HepG2 (cell line): ENCODE data around the gene STK36. TPM values are rescaled to one million over a fixed set of nuclear protein-coding genes. Genes with fewer than 3 reads are reported as not detected.

Source experiments
- GATAD1 ChIP-seq: IDR thresholded peaks from 2 replicates; pipeline ENCODE4 v1.6.1; 2016; ENCODE audit warnings: missing genetic modification reagents, missing compliant biosample characterization
- HES4 ChIP-seq: sonication (generic); formaldehyde crosslinking; IDR thresholded peaks from 2 replicates; pipeline ENCODE4 v1.9.0; 2021; ENCODE audit warnings: mild to moderate bottlenecking, missing genetic modification reagents, borderline replicate concordance
- MED1 ChIP-seq: sonication (generic); formaldehyde crosslinking; IDR thresholded peaks from 2 replicates; pipeline ENCODE4 v1.4.0; 2020; ENCODE audit warnings: missing genetic modification reagents
- MZF1 ChIP-seq: sonication (generic); formaldehyde crosslinking; IDR thresholded peaks from 2 replicates; pipeline ENCODE4 v1.8.1; 2023; ENCODE audit warnings: mild to moderate bottlenecking, missing genetic modification reagents, borderline replicate concordance
- PAF1 ChIP-seq: IDR thresholded peaks from 2 replicates; pipeline ENCODE4 v1.6.1; 2016; ENCODE audit warnings: missing genetic modification reagents, missing compliant biosample characterization
- YY1 ChIP-seq: IDR thresholded peaks from 2 replicates; pipeline ENCODE4 v1.6.1; 2011; ENCODE audit warnings: low read length, low read depth, moderate library complexity, mild to moderate bottlenecking; ENCODE audit not compliant: insufficient read depth, insufficient replicate concordance
- ZBTB44 ChIP-seq: sonication (generic); formaldehyde crosslinking; IDR thresholded peaks from 2 replicates; pipeline ENCODE4 v1.4.0; 2020; ENCODE audit warnings: missing genetic modification reagents
- ZEB1 ChIP-seq: IDR thresholded peaks from 2 replicates; pipeline ENCODE4 v1.6.1; 2012; ENCODE audit warnings: mild to moderate bottlenecking, low read depth, inconsistent platforms; ENCODE audit not compliant: insufficient replicate concordance
- ZNF34 ChIP-seq: sonication (generic); formaldehyde crosslinking; IDR thresholded peaks from 2 replicates; pipeline ENCODE4 v1.4.0; 2020; ENCODE audit warnings: mild to moderate bottlenecking, missing genetic modification reagents, borderline replicate concordance
- ZNF382 ChIP-seq: sonication (generic); formaldehyde crosslinking; IDR thresholded peaks from 2 replicates; pipeline ENCODE4 v1.5.0; 2020; ENCODE audit warnings: missing genetic modification reagents, mild to moderate bottlenecking, borderline replicate concordance
- ZNF383 ChIP-seq: sonication (generic); formaldehyde crosslinking; IDR thresholded peaks from 2 replicates; pipeline ENCODE4 v1.4.0; 2020; ENCODE audit warnings: missing genetic modification reagents, mild to moderate bottlenecking, borderline replicate concordance
- ZNF577 ChIP-seq: sonication (generic); formaldehyde crosslinking; IDR thresholded peaks from 2 replicates; pipeline ENCODE4 v1.4.0; 2020; ENCODE audit warnings: mild to moderate bottlenecking, low read depth, missing genetic modification reagents, borderline replicate concordance
- ZNF781 ChIP-seq: sonication (generic); formaldehyde crosslinking; IDR thresholded peaks from 2 replicates; pipeline ENCODE4 v1.5.1; 2020; ENCODE audit warnings: borderline replicate concordance, mild to moderate bottlenecking, missing genetic modification reagents; ENCODE audit errors: not compliant biosample characterization
- polyA plus RNA-seq, 8 experiments: library from polyadenylated mRNA; depleted of rRNA in 3 of 8; stranded (reverse) in 7 of 8; unstranded in 1 of 8; fragments of >200 nt; fragmentation: Illumina TruSeq in 4 of 8; extraction: Trizol in 4 of 8; gene quantifications; 2 replicates each; pipeline versions ENCODE4 v1.2.1 to v1.2.3, GENCODE V29; 2011 to 2016; ENCODE audit warnings: low read depth in 4 of 8, missing spikeins in 1 of 8, mixed read lengths in 1 of 8; ENCODE audit not compliant: insufficient read depth in 1 of 8
- total RNA-seq, 5 experiments: library from RNA; depleted of rRNA; stranded (reverse); fragments of >200 nt; fragmentation: Illumina TruSeq; extraction: Trizol; gene quantifications; 2 replicates each; pipeline ENCODE4 v1.2.3, GENCODE V29; 2016; ENCODE audit warnings: low read depth in 1 of 5
- TF ChIP-seq, protein P1 (sequence below): sonication (generic); formaldehyde crosslinking; IDR thresholded peaks from 2 replicates; pipeline ENCODE4 v1.5.1; 2020; ENCODE audit warnings: mild to moderate bottlenecking, missing genetic modification reagents, borderline replicate concordance
- TF ChIP-seq, protein P2 (sequence below): sonication (generic); formaldehyde crosslinking; IDR thresholded peaks from 2 replicates; pipeline ENCODE4 v1.4.0; 2020; ENCODE audit warnings: mild to moderate bottlenecking, missing genetic modification reagents, borderline replicate concordance

The STK36 gene
- total and polyA plus RNA-seq, 2 of the 13 experiments (the other 11 are each of a cell fraction or from before 2014, with no cell fraction given) = 45.9 to 83.5 TPM

DNA sequence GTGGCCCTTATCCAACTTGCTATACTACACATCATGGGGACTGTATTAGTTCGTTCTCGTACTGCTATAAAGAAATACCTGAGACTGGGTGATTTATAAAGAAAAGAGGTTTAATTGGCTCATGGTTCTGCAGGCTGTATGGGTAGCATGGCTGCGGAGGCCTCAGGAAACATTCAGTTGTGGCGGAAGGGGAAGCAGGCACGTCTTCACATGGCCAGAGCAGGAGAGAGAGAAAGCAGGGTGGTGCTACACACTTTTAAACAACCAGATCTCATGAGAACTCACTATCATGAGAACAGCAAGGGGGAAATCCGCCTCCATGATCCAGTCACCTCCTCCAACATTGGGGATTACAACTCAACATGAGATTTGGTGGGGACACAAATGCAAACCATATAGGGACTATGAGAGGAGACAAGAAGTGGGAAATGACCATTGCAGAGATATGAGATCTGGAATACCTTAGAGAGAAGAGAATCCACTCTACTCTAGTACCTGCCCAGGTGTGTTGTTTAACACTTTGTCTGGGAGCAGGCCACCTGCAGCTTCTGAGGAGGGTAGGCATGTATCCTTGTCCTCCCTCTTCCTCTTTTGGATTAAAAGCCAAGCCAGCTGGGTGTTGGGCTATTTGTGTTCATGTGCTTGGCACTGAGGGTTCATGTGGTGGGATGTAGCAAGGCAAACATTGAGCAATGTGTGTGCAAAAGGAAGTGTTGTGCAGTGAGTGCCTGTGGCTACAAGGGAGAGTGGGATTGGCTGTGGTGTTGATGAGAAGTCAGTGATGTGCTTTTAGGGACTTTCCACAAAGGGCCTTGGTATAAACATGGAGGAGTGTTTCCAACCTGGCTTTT lies 61.5 kb downstream of the STK36 start (continued):
- TF ChIP-seq, protein P1, sequence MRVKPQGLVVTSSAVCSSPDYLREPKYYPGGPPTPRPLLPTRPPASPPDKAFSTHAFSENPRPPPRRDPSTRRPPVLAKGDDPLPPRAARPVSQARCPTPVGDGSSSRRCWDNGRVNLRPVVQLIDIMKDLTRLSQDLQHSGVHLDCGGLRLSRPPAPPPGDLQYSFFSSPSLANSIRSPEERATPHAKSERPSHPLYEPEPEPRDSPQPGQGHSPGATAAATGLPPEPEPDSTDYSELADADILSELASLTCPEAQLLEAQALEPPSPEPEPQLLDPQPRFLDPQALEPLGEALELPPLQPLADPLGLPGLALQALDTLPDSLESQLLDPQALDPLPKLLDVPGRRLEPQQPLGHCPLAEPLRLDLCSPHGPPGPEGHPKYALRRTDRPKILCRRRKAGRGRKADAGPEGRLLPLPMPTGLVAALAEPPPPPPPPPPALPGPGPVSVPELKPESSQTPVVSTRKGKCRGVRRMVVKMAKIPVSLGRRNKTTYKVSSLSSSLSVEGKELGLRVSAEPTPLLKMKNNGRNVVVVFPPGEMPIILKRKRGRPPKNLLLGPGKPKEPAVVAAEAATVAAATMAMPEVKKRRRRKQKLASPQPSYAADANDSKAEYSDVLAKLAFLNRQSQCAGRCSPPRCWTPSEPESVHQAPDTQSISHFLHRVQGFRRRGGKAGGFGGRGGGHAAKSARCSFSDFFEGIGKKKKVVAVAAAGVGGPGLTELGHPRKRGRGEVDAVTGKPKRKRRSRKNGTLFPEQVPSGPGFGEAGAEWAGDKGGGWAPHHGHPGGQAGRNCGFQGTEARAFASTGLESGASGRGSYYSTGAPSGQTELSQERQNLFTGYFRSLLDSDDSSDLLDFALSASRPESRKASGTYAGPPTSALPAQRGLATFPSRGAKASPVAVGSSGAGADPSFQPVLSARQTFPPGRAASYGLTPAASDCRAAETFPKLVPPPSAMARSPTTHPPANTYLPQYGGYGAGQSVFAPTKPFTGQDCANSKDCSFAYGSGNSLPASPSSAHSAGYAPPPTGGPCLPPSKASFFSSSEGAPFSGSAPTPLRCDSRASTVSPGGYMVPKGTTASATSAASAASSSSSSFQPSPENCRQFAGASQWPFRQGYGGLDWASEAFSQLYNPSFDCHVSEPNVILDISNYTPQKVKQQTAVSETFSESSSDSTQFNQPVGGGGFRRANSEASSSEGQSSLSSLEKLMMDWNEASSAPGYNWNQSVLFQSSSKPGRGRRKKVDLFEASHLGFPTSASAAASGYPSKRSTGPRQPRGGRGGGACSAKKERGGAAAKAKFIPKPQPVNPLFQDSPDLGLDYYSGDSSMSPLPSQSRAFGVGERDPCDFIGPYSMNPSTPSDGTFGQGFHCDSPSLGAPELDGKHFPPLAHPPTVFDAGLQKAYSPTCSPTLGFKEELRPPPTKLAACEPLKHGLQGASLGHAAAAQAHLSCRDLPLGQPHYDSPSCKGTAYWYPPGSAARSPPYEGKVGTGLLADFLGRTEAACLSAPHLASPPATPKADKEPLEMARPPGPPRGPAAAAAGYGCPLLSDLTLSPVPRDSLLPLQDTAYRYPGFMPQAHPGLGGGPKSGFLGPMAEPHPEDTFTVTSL (CRISPR knock-in tag) = peak; percentile 78
- TF ChIP-seq ZNF382 (CRISPR knock-in tag) (no peak), ZNF383 (CRISPR knock-in tag) (no peak), YY1 (no peak), HES4 (CRISPR knock-in tag) (no peak), ZNF577 (CRISPR knock-in tag) (no peak), MZF1 (CRISPR knock-in tag) (0 out of 2 replicates have a peak, but pooled peaks have one; percentile 91), ZBTB44 (CRISPR knock-in tag) (0 out of 2 replicates have a peak, but pooled peaks have one; percentile 68), GATAD1 (peak; percentile 79; the same call in 1 of the 2 replicates), MED1 (CRISPR knock-in tag) (peak; percentile 98), ZNF781 (peak; percentile 73), PAF1 (CRISPR knock-in tag) (no peak), ZNF34 (0 out of 2 replicates have a peak, but pooled peaks have one; percentile 79), ZEB1 (peak; percentile 58)
- TF ChIP-seq, protein P2, sequence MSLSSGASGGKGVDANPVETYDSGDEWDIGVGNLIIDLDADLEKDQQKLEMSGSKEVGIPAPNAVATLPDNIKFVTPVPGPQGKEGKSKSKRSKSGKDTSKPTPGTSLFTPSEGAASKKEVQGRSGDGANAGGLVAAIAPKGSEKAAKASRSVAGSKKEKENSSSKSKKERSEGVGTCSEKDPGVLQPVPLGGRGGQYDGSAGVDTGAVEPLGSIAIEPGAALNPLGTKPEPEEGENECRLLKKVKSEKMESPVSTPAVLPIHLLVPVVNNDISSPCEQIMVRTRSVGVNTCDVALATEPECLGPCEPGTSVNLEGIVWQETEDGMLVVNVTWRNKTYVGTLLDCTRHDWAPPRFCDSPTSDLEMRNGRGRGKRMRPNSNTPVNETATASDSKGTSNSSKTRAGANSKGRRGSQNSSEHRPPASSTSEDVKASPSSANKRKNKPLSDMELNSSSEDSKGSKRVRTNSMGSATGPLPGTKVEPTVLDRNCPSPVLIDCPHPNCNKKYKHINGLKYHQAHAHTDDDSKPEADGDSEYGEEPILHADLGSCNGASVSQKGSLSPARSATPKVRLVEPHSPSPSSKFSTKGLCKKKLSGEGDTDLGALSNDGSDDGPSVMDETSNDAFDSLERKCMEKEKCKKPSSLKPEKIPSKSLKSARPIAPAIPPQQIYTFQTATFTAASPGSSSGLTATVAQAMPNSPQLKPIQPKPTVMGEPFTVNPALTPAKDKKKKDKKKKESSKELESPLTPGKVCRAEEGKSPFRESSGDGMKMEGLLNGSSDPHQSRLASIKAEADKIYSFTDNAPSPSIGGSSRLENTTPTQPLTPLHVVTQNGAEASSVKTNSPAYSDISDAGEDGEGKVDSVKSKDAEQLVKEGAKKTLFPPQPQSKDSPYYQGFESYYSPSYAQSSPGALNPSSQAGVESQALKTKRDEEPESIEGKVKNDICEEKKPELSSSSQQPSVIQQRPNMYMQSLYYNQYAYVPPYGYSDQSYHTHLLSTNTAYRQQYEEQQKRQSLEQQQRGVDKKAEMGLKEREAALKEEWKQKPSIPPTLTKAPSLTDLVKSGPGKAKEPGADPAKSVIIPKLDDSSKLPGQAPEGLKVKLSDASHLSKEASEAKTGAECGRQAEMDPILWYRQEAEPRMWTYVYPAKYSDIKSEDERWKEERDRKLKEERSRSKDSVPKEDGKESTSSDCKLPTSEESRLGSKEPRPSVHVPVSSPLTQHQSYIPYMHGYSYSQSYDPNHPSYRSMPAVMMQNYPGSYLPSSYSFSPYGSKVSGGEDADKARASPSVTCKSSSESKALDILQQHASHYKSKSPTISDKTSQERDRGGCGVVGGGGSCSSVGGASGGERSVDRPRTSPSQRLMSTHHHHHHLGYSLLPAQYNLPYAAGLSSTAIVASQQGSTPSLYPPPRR (CRISPR knock-in tag) = peak; percentile 81
